Measurements from ENCODE around the gene NHEJ1. TPM values are rescaled to one million over a fixed set of nuclear protein-coding genes. Genes with fewer than 3 reads are reported as not detected.

NHEJ1 gene
- total RNA-seq, 2 experiments from 2014 or later = 7.2 to 8.5 TPM

GRCh38 chr2:219058541-219059374 lies 101.9 kb downstream of the NHEJ1 start:
- Mint-ChIP-seq H3K4me1 (ENCODE audit: low read depth) (peaks cover 20% of the 10 kb centered on the region), H3K27ac (no peak overlapping the region), H3K36me3 (ENCODE audit: low read depth) (no peaks in the 10 kb centered on the region), H3K9me3 (no peaks in the 10 kb centered on the region), H3K4me3 (no peak overlapping the region), H3K27me3 (peaks cover 84% of the 10 kb centered on the region)
- Histone ChIP-seq H3K27ac (ENCODE audit: low read depth in 1 of 2, low read length in 2 of 2) (no peak overlapping the region), H3K9me3 (ENCODE audit: control insufficient read depth in 1 of 2, insufficient read depth in 1 of 2, low read length in 2 of 2) (peaks cover 0 to 42% of the 10 kb centered on the region in 2 experiments), H3K36me3 (ENCODE audit: insufficient read depth, low read length) (no peaks in the 10 kb centered on the region), H3K4me3 (ENCODE audit: low read length) (no peak overlapping the region), H3K4me1 (ENCODE audit: insufficient read depth, low read length) (peaks cover 38% of the 10 kb centered on the region), H3K27me3 (ENCODE audit: control insufficient read depth in 1 of 2, insufficient read depth in 2 of 2, low read length in 2 of 2) (peaks cover 64 to 87% of the 10 kb centered on the region in 2 experiments)
- intact Hi-C loops (cut with DNase I, micrococcal nuclease) = loop anchor here (1.0 to 10.0 kb wide), 6 partner anchors 61 to 296 kb away; no protein-coding TSS in a partner anchor
- ChIA-PET POLR2A (interaction anchor here (1.0 to 1.1 kb wide), 2 partner anchors 18 to 236 kb away, joined by 3 to 4 read pairs; partner anchors contain the start of gene CFAP65), CTCF (interaction anchor here (0.6 to 1.7 kb wide), 22 partner anchors 10 to 471 kb away, joined by 3 to 10 read pairs (median 4); partner anchors contain the start of gene DNPEP)
- no peak for TF ChIP-seq CTCF (IDR thresholded peaks at IDR 0.05)
- DNase-seq (peak in 1 of 14 experiments; percentile 7), ATAC-seq (ENCODE audit: poor library complexity) (no peak)

GRCh38 chr2:219057709-219058540 lies 102.7 kb downstream of the NHEJ1 start:
- H3K9me3 Mint-ChIP-seq = no peaks in the 10 kb centered on the region
- ATAC-seq (ENCODE audit: poor library complexity) = peak; percentile 98
- DNase-seq = peak; percentile 54 to 87 (median 72)
- H3K4me3 Mint-ChIP-seq = peak overlapping the region; percentile 76
- intact Hi-C loops (cut with DNase I, micrococcal nuclease) = loop anchor here (1.0 to 10.0 kb wide), 6 partner anchors 61 to 297 kb away; no protein-coding TSS in a partner anchor
- no peak overlapping the region for H3K27ac Mint-ChIP-seq
- peaks cover 0 to 42% of the 10 kb centered on the region in 2 experiments for H3K9me3 ChIP-seq (ENCODE audit: control insufficient read depth in 1 of 2, insufficient read depth in 1 of 2, low read length in 2 of 2)
- peak; percentile 97 for TF ChIP-seq CTCF (IDR thresholded peaks at IDR 0.05)
- H3K4me1 ChIP-seq (ENCODE audit: insufficient read depth, low read length) = peaks cover 38% of the 10 kb centered on the region
- POLR2A ChIA-PET = interaction anchor here (1.0 kb wide), 1 partner anchor 237 kb away, joined by 3 read pairs; no protein-coding TSS in a partner anchor
- H3K36me3 ChIP-seq (ENCODE audit: insufficient read depth, low read length) = no peaks in the 10 kb centered on the region
- H3K27ac ChIP-seq (ENCODE audit: low read depth in 1 of 2, low read length in 2 of 2) = no peak overlapping the region
- H3K4me1 Mint-ChIP-seq (ENCODE audit: low read depth) = peaks cover 20% of the 10 kb centered on the region
- peaks cover 57 to 79% of the 10 kb centered on the region in 2 experiments for H3K27me3 ChIP-seq (ENCODE audit: control insufficient read depth in 1 of 2, insufficient read depth in 2 of 2, low read length in 2 of 2)
- CTCF ChIA-PET = interaction anchor here (0.6 to 1.7 kb wide), 20 partner anchors 10 to 472 kb away, joined by 3 to 10 read pairs (median 4); partner anchors contain the start of gene DNPEP
- H3K27me3 Mint-ChIP-seq = peaks cover 79% of the 10 kb centered on the region
- no peaks in the 10 kb centered on the region for H3K36me3 Mint-ChIP-seq (ENCODE audit: low read depth)
- H3K4me3 ChIP-seq (ENCODE audit: low read length) = peak overlapping the region; percentile 2
